Measurements from ENCODE around the gene CISH.

The CISH gene

DNA sequence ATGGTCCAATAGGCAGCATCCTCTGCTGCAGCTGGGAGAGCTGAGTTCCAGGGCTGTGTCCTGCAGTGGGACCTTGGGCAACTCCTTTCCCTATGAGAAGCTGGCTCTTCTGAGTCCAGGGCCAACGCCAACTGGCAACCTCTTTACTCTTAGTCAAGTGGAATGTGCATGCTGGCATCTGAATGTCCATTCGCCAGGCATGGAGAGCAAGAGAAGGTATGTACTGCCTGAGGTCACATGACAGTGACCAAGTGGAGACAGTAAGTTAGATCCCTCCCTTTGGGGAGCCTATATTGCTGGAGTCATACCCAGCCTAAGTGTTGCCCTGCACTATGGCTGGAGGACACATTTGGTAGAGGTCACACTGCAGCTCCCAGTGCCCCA, 30.1 kb downstream of the CISH start:
- Histone ChIP-seq H3K4me3 (ENCODE audit: low read depth, low read length) (no peak overlapping the region), H3K27ac (no peak overlapping the region), H3K36me3 (replicated peaks) (no peaks in the 10 kb centered on the region), H3K27me3 (replicated peaks) (no peaks in the 10 kb centered on the region)
- TF ChIP-seq, protein P1, sequence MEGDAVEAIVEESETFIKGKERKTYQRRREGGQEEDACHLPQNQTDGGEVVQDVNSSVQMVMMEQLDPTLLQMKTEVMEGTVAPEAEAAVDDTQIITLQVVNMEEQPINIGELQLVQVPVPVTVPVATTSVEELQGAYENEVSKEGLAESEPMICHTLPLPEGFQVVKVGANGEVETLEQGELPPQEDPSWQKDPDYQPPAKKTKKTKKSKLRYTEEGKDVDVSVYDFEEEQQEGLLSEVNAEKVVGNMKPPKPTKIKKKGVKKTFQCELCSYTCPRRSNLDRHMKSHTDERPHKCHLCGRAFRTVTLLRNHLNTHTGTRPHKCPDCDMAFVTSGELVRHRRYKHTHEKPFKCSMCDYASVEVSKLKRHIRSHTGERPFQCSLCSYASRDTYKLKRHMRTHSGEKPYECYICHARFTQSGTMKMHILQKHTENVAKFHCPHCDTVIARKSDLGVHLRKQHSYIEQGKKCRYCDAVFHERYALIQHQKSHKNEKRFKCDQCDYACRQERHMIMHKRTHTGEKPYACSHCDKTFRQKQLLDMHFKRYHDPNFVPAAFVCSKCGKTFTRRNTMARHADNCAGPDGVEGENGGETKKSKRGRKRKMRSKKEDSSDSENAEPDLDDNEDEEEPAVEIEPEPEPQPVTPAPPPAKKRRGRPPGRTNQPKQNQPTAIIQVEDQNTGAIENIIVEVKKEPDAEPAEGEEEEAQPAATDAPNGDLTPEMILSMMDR (IDR thresholded peaks at IDR 0.05; ENCODE audit: low read depth, low read length, missing control alignments), result no peak
- in situ Hi-C loops (cut with HindIII; ENCODE audit: low pct_ligation_motif_present, low sequenced_read_pairs), result no loop called here
- DNase-seq, result no peak

DNA sequence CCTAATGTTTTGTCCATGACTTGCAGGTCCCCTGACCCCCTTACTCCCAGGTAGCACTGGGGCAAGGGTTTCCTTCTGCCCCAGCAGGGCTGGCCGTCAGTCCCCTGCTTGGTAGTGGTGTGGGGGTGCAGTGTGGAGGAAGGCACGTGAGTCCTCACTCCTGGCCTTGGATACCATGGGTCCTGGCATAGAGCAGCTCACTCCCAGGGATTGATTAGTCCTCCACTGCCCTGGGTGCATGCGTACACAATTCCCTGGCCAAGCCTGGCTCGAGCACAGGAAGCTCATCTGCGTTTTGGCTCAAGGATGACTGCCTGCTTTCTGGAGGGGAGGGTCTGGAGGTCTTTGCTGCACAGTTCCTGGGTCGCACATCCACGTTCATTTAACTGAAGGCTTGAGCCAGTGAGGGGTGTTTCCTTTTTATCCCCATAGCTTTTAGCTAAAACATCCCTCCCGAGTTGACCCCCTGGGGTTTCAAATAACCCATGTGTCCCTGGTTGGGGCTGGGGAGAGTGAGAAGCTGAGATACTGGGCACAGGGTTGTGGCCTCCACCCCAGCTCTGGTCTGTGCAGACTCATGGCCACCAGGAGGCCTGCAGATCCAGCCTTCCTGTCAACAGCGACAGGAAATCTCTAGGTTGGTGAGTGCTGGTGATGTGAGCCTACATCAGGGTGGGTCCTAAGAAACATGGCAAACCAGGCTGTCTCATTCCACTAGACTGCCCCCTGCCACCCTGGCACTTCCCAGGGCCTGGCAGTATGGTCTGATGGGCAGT, 30.7 kb downstream of the CISH start:
- TF ChIP-seq, protein P1 (IDR thresholded peaks at IDR 0.05; ENCODE audit: low read depth, low read length, missing control alignments), result peak; percentile 36
- Histone ChIP-seq H3K27me3 (replicated peaks) (no peaks in the 10 kb centered on the region), H3K36me3 (replicated peaks) (no peaks in the 10 kb centered on the region), H3K4me3 (ENCODE audit: low read depth, low read length) (no peak overlapping the region), H3K27ac (no peak overlapping the region)
- in situ Hi-C loops (cut with HindIII; ENCODE audit: low pct_ligation_motif_present, low sequenced_read_pairs), result no loop called here
- no peak for DNase-seq

DNA sequence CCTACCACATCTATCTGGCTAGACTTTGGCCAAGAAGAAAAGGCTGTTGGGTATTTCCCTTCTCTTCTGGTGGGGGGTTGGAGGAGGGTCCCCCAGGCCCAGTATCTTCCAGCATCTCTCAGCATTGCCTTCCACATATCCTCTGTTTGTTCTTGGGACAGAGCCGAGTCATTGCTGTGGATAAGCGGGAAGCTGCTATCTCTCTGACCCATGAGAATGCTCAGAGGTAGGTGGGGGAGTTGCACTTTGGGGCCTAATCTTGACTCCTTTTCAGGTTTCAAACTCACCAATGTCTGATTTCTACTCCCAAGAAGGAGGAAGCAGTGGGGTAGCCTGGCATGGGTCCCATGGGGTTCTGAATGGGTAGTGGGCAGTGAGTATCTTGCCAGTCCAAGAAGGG, 34.2 kb downstream of the CISH start:
- in situ Hi-C loops (cut with HindIII; ENCODE audit: low pct_ligation_motif_present, low sequenced_read_pairs), result no loop called here
- no peak overlapping the region for H3K4me3 ChIP-seq (ENCODE audit: low read depth, low read length)
- H3K36me3 ChIP-seq (replicated peaks), result no peaks in the 10 kb centered on the region
- DNase-seq, result no peak
- H3K27me3 ChIP-seq (replicated peaks), result no peaks in the 10 kb centered on the region
- TF ChIP-seq, protein P1 (IDR thresholded peaks at IDR 0.05; ENCODE audit: low read depth, low read length, missing control alignments), result no peak
- no peak overlapping the region for H3K27ac ChIP-seq

DNA sequence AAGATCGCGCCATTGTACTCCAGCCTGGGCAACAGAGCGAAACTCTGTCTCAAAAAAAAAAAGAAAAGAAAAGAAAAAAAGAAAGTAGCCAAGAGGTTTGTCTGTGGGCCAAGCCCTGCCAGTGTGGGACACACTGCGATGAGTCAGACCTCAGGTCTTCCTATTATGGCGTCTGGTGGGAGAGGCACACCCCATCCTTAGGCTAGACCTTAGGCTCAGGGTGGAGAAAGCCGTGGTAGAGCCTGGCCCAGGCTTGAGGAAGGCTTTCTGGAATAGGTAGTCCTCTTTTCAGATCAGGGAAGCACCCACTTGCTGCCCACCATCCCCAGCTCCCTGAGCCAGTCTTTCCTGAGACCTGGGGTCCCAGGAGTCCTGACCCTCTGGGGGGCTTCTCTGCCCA, 36.2 kb downstream of the CISH start:
- H3K27me3 ChIP-seq (replicated peaks), result no peaks in the 10 kb centered on the region
- TF ChIP-seq, protein P1 (IDR thresholded peaks at IDR 0.05; ENCODE audit: low read depth, low read length, missing control alignments), result no peak
- H3K27ac ChIP-seq, result no peak overlapping the region
- no peaks in the 10 kb centered on the region for H3K36me3 ChIP-seq (replicated peaks)
- in situ Hi-C loops (cut with HindIII; ENCODE audit: low pct_ligation_motif_present, low sequenced_read_pairs), result no loop called here
- DNase-seq, result no peak
- H3K4me3 ChIP-seq (ENCODE audit: low read depth, low read length), result no peak overlapping the region

DNA sequence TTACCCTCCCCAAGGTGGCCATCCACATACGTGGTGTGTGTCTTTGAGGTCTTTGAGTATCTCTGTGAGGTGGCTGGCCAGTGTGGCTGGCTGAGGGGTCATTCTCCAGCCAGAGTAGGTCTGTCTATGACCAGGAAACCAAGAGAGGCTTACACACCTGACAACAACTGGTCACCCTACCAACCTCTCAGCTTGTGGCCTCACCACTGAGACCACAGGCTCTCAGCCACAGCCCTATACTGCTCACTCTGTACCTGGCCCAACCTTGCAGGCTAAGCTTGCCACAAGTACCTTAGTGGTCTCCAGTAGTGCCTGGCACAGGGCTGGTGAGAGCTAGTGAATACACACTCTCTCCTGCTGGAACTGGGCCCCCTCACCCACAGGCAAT, 37.1 kb downstream of the CISH start:
- in situ Hi-C loops (cut with HindIII; ENCODE audit: low pct_ligation_motif_present, low sequenced_read_pairs), result no loop called here
- Histone ChIP-seq H3K4me3 (ENCODE audit: low read depth, low read length) (no peak overlapping the region), H3K36me3 (replicated peaks) (no peaks in the 10 kb centered on the region), H3K27ac (no peak overlapping the region), H3K27me3 (replicated peaks) (no peaks in the 10 kb centered on the region)
- no peak for DNase-seq
- TF ChIP-seq, protein P1 (IDR thresholded peaks at IDR 0.05; ENCODE audit: low read depth, low read length, missing control alignments), result no peak
